Sigmoid colon (tissue), 4 donors: ENCODE measurements around the gene KRTAP4-7.

ENCODE experiments used
- CTCF ChIP-seq, 4 experiments: fragments of 450-650 bp in 3 of 4; fragments of 200-600 bp in 1 of 4; IDR thresholded peaks; one replicate each; pipeline ENCODE4 v1.5.1; 2016 to 2019; ENCODE audit warnings: antibody characterized with exemption in 4 of 4, mild to moderate bottlenecking in 3 of 4, moderate library complexity in 2 of 4
- EP300 ChIP-seq, 4 donors: sonication (generic); formaldehyde crosslinking; IDR thresholded peaks; one replicate each; pipeline ENCODE4 v1.6.1; 2017; ENCODE audit warnings: antibody characterized with exemption in 4 of 4
- POLR2A ChIP-seq, 2 donors: fragments of 450-650 bp; IDR thresholded peaks; one replicate each; pipeline ENCODE4 v1.6.1; 2016; ENCODE audit warnings: antibody characterized with exemption in 2 of 2, mild to moderate bottlenecking in 2 of 2, moderate library complexity in 2 of 2
- POLR2AphosphoS5 ChIP-seq, 4 donors: sonication (generic); formaldehyde crosslinking; IDR thresholded peaks; one replicate each; pipeline ENCODE4 v1.6.1; 2017; ENCODE audit warnings: antibody characterized with exemption in 4 of 4

GRCh38 chr17:41133880-41134735 is 50.2 kb downstream of the KRTAP4-7 start:
- no peak for TF ChIP-seq POLR2A (IDR thresholded peaks at IDR 0.05)
- TF ChIP-seq CTCF (IDR thresholded peaks at IDR 0.05), result no peak
- TF ChIP-seq POLR2AphosphoS5 (IDR thresholded peaks at IDR 0.05), result no peak
- TF ChIP-seq EP300 (IDR thresholded peaks at IDR 0.05), result no peak
